Uterus (tissue), 4 donors: Measurements from ENCODE around the gene UBTF. TPM values are rescaled to one million over a fixed set of nuclear protein-coding genes. Genes with fewer than 3 reads are reported as not detected.

Source experiments
- DNase-seq, 2 donors: peaks; one replicate each; pipeline ENCODE4 v3.0.0-alpha.2; 2019 to 2020
- H3K27ac ChIP-seq, 2 donors: fragments of 200-600 bp; sonication (generic); 1 replicate in 1 of 2; 2 replicates in 1 of 2; pipeline ENCODE4 v1.5.1; 2016 to 2018
- H3K27me3 ChIP-seq, 2 donors: fragments of 200-600 bp; sonication (generic); one replicate each; pipeline ENCODE4 v1.5.1; 2018 to 2019; ENCODE audit warnings: control low read depth in 1 of 2
- H3K36me3 ChIP-seq, 2 donors: fragments of 200-600 bp; sonication (generic); one replicate each; pipeline ENCODE4 v1.5.1; 2019; ENCODE audit warnings: control low read depth in 1 of 2
- H3K4me1 ChIP-seq, 2 donors: fragments of 200-600 bp; sonication (generic); one replicate each; pipeline ENCODE4 v1.5.1; 2018 to 2019; ENCODE audit warnings: control low read depth in 1 of 2
- H3K4me3 ChIP-seq, 2 donors: fragments of 200-600 bp; sonication (generic); 1 replicate in 1 of 2; 2 replicates in 1 of 2; pipeline ENCODE4 v1.5.1; 2018 to 2019; ENCODE audit warnings: mild to moderate bottlenecking in 1 of 2
- H3K9me3 ChIP-seq, 2 donors: fragments of 200-600 bp; sonication (generic); one replicate each; pipeline ENCODE4 v1.5.1; 2019; ENCODE audit warnings: control low read depth in 1 of 2
- POLR2A ChIP-seq, 2 donors: fragments of 450-650 bp; IDR thresholded peaks; one replicate each; pipeline ENCODE4 v1.6.1; 2016; ENCODE audit warnings: antibody characterized with exemption in 2 of 2, mild to moderate bottlenecking in 1 of 2, moderate library complexity in 1 of 2
- intact Hi-C: fragments of 100-400 bp; cut with DNase I; formaldehyde crosslinking; loops from one replicate; pipeline ENCODE4 v1.15.1; 2023; ENCODE audit warnings: low total_unique reads
- total RNA-seq, 4 donors: library from RNA; depleted of rRNA in 3 of 4; stranded (reverse); fragments of >200 nt in 3 of 4; gene quantifications; one replicate each; pipeline versions ENCODE4 v1.1.0 to v1.2.4, GENCODE V29; 2014 to 2023
- TF ChIP-seq, protein P1 (sequence below), 4 experiments: fragments of 200-600 bp in 2 of 4; fragments of 450-650 bp in 2 of 4; sonication (generic) in 2 of 4; IDR thresholded peaks; one replicate each; pipeline ENCODE4 v1.5.1; 2016 to 2019; ENCODE audit warnings: antibody characterized with exemption in 4 of 4, mild to moderate bottlenecking in 2 of 4, moderate library complexity in 1 of 4
- donor health status: DM: yes; HTN: yes; CAD: no.

The UBTF gene
- total RNA-seq, 4 donors from 2014 or later, result 17.4 to 124 (median 72.9) TPM

DNA sequence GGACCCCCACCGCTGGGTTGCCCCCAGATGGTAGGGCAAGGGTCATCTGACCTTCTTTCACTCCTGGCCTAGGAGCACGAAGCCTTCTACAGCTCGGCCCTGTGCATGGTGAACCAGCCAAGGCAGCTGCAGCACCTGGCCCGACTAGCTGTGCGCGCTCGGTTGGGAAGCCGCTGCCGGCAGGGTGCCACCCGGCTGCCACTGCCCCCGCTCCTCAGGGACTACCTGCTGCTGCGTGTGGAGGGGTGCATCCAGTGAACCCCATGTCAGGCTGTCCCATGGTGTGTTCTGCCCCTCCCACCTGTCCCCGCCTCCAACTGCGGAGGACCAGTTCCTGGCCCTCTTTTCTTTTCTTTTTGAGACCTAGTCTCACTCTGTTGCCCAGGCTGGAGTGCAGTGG, 41.3 kb downstream of the UBTF start:
- no peaks in the 10 kb centered on the region for H3K9me3 ChIP-seq
- no peak overlapping the region for H3K27ac ChIP-seq
- intact Hi-C loops, result no loop called here
- no peaks in the 10 kb centered on the region for H3K36me3 ChIP-seq
- DNase-seq, result no peak
- TF ChIP-seq, protein P1, sequence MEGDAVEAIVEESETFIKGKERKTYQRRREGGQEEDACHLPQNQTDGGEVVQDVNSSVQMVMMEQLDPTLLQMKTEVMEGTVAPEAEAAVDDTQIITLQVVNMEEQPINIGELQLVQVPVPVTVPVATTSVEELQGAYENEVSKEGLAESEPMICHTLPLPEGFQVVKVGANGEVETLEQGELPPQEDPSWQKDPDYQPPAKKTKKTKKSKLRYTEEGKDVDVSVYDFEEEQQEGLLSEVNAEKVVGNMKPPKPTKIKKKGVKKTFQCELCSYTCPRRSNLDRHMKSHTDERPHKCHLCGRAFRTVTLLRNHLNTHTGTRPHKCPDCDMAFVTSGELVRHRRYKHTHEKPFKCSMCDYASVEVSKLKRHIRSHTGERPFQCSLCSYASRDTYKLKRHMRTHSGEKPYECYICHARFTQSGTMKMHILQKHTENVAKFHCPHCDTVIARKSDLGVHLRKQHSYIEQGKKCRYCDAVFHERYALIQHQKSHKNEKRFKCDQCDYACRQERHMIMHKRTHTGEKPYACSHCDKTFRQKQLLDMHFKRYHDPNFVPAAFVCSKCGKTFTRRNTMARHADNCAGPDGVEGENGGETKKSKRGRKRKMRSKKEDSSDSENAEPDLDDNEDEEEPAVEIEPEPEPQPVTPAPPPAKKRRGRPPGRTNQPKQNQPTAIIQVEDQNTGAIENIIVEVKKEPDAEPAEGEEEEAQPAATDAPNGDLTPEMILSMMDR (IDR thresholded peaks at IDR 0.05), result no peak
- TF ChIP-seq POLR2A (IDR thresholded peaks at IDR 0.05), result no peak
- no peaks in the 10 kb centered on the region for H3K4me1 ChIP-seq
- H3K27me3 ChIP-seq, result no peaks in the 10 kb centered on the region
- H3K4me3 ChIP-seq, result no peak overlapping the region

DNA sequence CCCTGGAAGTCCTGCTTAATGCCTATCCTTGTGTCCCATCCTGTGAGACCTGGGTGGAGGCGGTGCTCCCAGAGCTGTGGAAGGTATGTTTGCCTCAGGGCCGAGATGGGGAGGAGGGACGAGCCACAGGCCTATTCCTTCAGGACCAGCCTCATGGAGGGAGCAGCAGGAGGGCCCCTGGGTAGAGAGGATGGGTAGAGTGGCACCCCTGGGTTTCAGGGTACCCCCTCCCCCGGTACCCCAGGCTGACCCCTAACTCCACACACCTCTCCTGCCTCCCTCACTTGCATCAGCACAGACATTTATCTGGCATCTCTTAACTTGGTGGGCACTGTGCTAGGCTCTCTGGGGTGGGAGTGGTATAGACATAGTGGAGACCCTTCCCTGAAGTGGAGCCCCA, 41.8 kb downstream of the UBTF start:
- no peaks in the 10 kb centered on the region for H3K4me1 ChIP-seq
- DNase-seq, result no peak
- no peak overlapping the region for H3K4me3 ChIP-seq
- intact Hi-C loops, result no loop called here
- H3K27me3 ChIP-seq, result no peaks in the 10 kb centered on the region
- no peak for TF ChIP-seq POLR2A (IDR thresholded peaks at IDR 0.05)
- TF ChIP-seq, protein P1 (IDR thresholded peaks at IDR 0.05), result no peak
- H3K36me3 ChIP-seq, result no peaks in the 10 kb centered on the region
- H3K9me3 ChIP-seq, result no peaks in the 10 kb centered on the region
- no peak overlapping the region for H3K27ac ChIP-seq

DNA sequence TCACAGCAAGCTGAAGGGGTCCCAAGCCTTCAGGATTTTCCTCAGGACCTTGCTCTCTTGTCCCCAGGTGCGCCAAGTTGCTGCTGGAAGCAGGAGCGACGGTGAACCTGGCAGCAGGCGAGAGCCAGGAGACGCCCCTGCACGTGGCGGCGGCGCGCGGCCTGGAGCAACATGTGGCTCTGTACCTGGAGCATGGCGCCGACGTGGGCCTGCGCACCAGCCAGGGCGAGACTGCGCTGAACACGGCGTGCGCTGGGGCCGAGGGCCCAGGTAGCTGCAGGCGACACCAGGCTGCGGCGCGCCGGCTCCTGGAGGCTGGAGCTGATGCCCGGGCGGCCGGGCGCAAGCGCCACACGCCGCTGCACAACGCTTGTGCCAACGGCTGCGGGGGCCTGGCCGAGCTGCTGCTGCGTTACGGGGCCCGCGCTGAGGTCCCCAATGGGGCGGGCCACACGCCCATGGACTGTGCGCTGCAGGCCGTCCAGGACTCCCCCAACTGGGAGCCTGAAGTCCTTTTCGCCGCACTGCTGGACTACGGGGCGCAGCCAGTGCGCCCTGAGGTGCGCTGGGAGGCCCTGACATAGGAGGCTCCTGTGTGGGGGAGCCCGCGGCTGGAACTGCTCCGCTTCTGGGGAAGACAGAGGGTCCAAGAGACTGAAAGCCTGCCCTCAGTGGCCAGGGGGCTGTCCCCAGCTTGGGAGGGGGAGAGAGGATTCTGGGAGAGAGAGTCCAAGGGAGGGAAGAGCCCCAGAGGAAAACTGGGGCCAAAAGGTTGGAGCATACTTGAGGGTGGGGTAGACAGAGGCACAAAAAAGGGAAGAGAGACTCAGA, 42.6 kb downstream of the UBTF start:
- TF ChIP-seq POLR2A (IDR thresholded peaks at IDR 0.05), result no peak
- TF ChIP-seq, protein P1 (IDR thresholded peaks at IDR 0.05), result no peak
- intact Hi-C loops, result no loop called here
- Histone ChIP-seq H3K4me3 (no peak overlapping the region), H3K27me3 (no peaks in the 10 kb centered on the region), H3K9me3 (no peaks in the 10 kb centered on the region), H3K27ac (no peak overlapping the region), H3K36me3 (no peaks in the 10 kb centered on the region), H3K4me1 (no peaks in the 10 kb centered on the region)
- DNase-seq, result no peak

DNA sequence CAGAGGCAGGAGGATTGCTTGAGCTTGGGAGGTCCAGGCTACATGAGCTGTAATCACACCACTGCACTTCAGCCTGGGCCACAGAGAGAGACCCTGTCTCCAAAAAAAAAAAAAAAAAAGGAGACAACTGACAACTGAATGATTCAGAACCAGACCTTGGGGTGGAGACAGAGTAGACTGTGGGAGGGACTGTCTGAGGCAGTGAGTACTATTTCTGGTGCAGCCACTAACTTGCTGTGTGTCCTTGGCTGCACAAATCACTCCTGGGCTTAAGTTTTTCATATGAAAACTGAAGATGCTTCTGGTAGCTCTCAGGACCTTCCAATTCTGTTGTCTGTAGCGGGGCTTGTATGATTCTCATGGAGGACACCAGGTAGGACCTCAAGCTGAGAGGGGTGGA, 43.2 kb downstream of the UBTF start:
- DNase-seq, result no peak
- no peak overlapping the region for H3K4me3 ChIP-seq
- H3K27me3 ChIP-seq, result no peaks in the 10 kb centered on the region
- no peaks in the 10 kb centered on the region for H3K4me1 ChIP-seq
- no peak overlapping the region for H3K27ac ChIP-seq
- intact Hi-C loops, result no loop called here
- no peaks in the 10 kb centered on the region for H3K36me3 ChIP-seq
- TF ChIP-seq, protein P1 (IDR thresholded peaks at IDR 0.05), result no peak
- TF ChIP-seq POLR2A (IDR thresholded peaks at IDR 0.05), result no peak
- H3K9me3 ChIP-seq, result no peaks in the 10 kb centered on the region

DNA sequence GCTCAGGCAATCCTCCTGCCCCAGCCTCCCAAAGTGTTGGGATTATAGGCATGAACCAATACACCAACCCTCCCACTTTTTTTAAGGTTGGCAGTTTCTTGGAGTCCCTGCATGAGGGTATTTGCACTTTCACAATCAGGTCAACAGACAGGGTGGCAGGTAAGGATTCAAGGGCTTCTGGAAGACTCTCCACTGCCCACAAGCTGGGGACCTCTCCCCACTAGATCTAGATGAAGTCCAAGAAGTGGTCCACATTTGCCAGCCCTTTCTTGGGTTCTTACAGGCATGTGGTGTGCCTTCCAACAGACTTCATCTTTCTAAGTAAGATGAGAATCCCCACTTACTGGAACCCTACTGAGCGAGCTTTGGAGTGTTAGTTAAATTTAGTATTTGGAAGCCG, 45.0 kb downstream of the UBTF start:
- Histone ChIP-seq H3K9me3 (no peaks in the 10 kb centered on the region), H3K36me3 (no peaks in the 10 kb centered on the region), H3K4me3 (no peak overlapping the region), H3K4me1 (no peaks in the 10 kb centered on the region), H3K27me3 (no peaks in the 10 kb centered on the region), H3K27ac (no peak overlapping the region)
- no peak for DNase-seq
- intact Hi-C loops, result no loop called here
- no peak for TF ChIP-seq POLR2A (IDR thresholded peaks at IDR 0.05)
- TF ChIP-seq, protein P1 (IDR thresholded peaks at IDR 0.05), result no peak
